ENCODE data around the gene C1orf167.

GRCh38 chr1:11751087-11751486, 10.9 kb upstream of the C1orf167 start:
- TF ChIP-seq, protein P1, sequence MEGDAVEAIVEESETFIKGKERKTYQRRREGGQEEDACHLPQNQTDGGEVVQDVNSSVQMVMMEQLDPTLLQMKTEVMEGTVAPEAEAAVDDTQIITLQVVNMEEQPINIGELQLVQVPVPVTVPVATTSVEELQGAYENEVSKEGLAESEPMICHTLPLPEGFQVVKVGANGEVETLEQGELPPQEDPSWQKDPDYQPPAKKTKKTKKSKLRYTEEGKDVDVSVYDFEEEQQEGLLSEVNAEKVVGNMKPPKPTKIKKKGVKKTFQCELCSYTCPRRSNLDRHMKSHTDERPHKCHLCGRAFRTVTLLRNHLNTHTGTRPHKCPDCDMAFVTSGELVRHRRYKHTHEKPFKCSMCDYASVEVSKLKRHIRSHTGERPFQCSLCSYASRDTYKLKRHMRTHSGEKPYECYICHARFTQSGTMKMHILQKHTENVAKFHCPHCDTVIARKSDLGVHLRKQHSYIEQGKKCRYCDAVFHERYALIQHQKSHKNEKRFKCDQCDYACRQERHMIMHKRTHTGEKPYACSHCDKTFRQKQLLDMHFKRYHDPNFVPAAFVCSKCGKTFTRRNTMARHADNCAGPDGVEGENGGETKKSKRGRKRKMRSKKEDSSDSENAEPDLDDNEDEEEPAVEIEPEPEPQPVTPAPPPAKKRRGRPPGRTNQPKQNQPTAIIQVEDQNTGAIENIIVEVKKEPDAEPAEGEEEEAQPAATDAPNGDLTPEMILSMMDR (IDR thresholded peaks at IDR 0.05; ENCODE audit: low read length) = no peak
- TF ChIP-seq EZH2 (optimal IDR thresholded peaks at IDR 0.05; ENCODE audit: low read depth, low read length) = no peak

Data from MM.1S (cell line).